ENCODE measurements around the gene C16orf87.
"Not testable (repeated sequence)": the region's sequence is repeated elsewhere in the genome, so short reads cannot be mapped to it uniquely, and the experiment has no call there.

C16orf87 gene

GRCh38 chr16:46830902-46831647 lies at the start of gene C16orf87:
C16orf87 (minus strand) TSS chr16:46831180; CDS start chr16:46831149, 31 bp downstream.
- DNase-seq (ENCODE audit: low spot score): peak; percentile 96

GRCh38 chr16:46875243-46875642 lies 44.3 kb upstream of the C16orf87 start:
- DNase-seq (ENCODE audit: low spot score): no peak

- DNase-seq (ENCODE audit: low spot score): no peak
Observed at GRCh38 chr16:46873201-46873600, 42.2 kb upstream of the C16orf87 start.

GRCh38 chr16:46871597-46871996 lies 40.6 kb upstream of the C16orf87 start:
- DNase-seq (ENCODE audit: low spot score): no peak

- not testable (repeated sequence) for DNase-seq (ENCODE audit: low spot score)
Observed at GRCh38 chr16:46868891-46869290, 37.9 kb upstream of the C16orf87 start.

- DNase-seq (ENCODE audit: low spot score): not testable (repeated sequence)
Observed at GRCh38 chr16:46867486-46867885, 36.5 kb upstream of the C16orf87 start.

- DNase-seq (ENCODE audit: low spot score): no peak
Observed at GRCh38 chr16:46866286-46866685, 35.3 kb upstream of the C16orf87 start.

GRCh38 chr16:46862555-46863447 lies 31.8 kb upstream of the C16orf87 start:
- no peak for DNase-seq (ENCODE audit: low spot score)

GRCh38 chr16:46859719-46860152 lies 28.8 kb upstream of the C16orf87 start:
- no peak for DNase-seq (ENCODE audit: low spot score)

- DNase-seq (ENCODE audit: low spot score): no peak
Observed at GRCh38 chr16:46858151-46858550, 27.2 kb upstream of the C16orf87 start.

- DNase-seq (ENCODE audit: low spot score): no peak
Observed at GRCh38 chr16:46857368-46857945, 26.5 kb upstream of the C16orf87 start.

- no peak for DNase-seq (ENCODE audit: low spot score)
Observed at GRCh38 chr16:46855389-46855788, 24.4 kb upstream of the C16orf87 start.

GRCh38 chr16:46854846-46855245 lies 23.9 kb upstream of the C16orf87 start:
- DNase-seq (ENCODE audit: low spot score): no peak

- DNase-seq (ENCODE audit: low spot score): peak; percentile 92
Observed at GRCh38 chr16:46853713-46854443, 22.9 kb upstream of the C16orf87 start.

GRCh38 chr16:46852130-46852529 lies 21.1 kb upstream of the C16orf87 start:
- no peak for DNase-seq (ENCODE audit: low spot score)

GRCh38 chr16:46850619-46851555 lies 19.9 kb upstream of the C16orf87 start:
- no peak for DNase-seq (ENCODE audit: low spot score)

GRCh38 chr16:46848768-46849764 lies 18.1 kb upstream of the C16orf87 start:
- DNase-seq (ENCODE audit: low spot score): no peak

GRCh38 chr16:46845952-46846351 lies 15.0 kb upstream of the C16orf87 start:
- no peak for DNase-seq (ENCODE audit: low spot score)

- no peak for DNase-seq (ENCODE audit: low spot score)
Observed at GRCh38 chr16:46844771-46845170, 13.8 kb upstream of the C16orf87 start.
